Type B pancreatic cell (in vitro differentiated cells): Measurements from ENCODE around the gene IL24. TPM values are rescaled to one million over a fixed set of nuclear protein-coding genes. Genes with fewer than 3 reads are reported as not detected.
"Not testable (repeated sequence)": the region's sequence is repeated elsewhere in the genome, so short reads cannot be mapped to it uniquely, and the experiment has no call there.

ENCODE experiments used
- DNase-seq: peaks from one replicate; pipeline ENCODE4 v3.0.0; 2021; ENCODE audit warnings: mixed read lengths; ENCODE audit not compliant: unreplicated experiment; ENCODE audit errors: extremely low spot score
- H3K27ac Mint-ChIP-seq: 2 replicates; pipeline ENCODE4 v1.8.0; 2021; ENCODE audit warnings: mild to moderate bottlenecking, mixed read lengths
- H3K27me3 Mint-ChIP-seq: 2 replicates; pipeline ENCODE4 v1.8.0; 2021; ENCODE audit warnings: mixed read lengths
- H3K36me3 Mint-ChIP-seq: 2 replicates; pipeline ENCODE4 v1.8.0; 2021; ENCODE audit warnings: mixed read lengths
- H3K4me1 Mint-ChIP-seq: one replicate; pipeline ENCODE4 v1.8.0; 2021; ENCODE audit warnings: mixed read lengths; ENCODE audit not compliant: unreplicated experiment
- H3K4me3 Mint-ChIP-seq: 2 replicates; pipeline ENCODE4 v1.8.0; 2021; ENCODE audit warnings: mild to moderate bottlenecking, mixed read lengths
- H3K9me3 Mint-ChIP-seq: 2 replicates; pipeline ENCODE4 v1.8.0; 2021; ENCODE audit warnings: mixed read lengths
- long read RNA-seq: library from polyadenylated mRNA; unstranded; transcript quantifications from one replicate; pipeline ENCODE4 v2.0.0, GENCODE V29; 2020
- total RNA-seq: library from RNA; stranded (reverse); gene quantifications from 2 replicates; pipeline ENCODE4 v1.2.1, GENCODE V29; 2021; ENCODE audit warnings: low replicate concordance
- TF ChIP-seq, protein P1 (sequence below): fragments of 200-600 bp; sonication (generic); conservative IDR thresholded peaks from 2 replicates; pipeline ENCODE4 v1.5.0; 2021; ENCODE audit warnings: antibody characterized with exemption, mild to moderate bottlenecking

Gene IL24, protein sequence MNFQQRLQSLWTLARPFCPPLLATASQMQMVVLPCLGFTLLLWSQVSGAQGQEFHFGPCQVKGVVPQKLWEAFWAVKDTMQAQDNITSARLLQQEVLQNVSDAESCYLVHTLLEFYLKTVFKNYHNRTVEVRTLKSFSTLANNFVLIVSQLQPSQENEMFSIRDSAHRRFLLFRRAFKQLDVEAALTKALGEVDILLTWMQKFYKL
- total RNA-seq = not detected in 2 replicates
- long read RNA-seq = 0 reads

DNA sequence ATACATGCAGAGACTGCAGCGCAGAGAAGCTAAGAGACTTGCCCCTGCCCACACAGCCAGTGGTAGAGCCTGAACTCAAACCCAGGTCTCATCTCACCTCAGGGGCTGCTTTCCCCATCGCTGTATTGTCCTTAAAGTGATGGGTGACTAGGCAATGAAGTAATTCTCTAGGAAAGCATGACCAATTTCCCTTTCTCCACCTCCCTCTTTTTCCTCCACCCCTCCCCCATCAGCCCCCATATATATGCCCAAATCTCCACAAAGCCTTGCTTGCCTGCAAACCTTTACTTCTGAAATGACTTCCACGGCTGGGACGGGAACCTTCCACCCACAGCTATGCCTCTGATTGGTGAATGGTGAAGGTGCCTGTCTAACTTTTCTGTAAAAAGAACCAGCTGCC is at the start of gene IL24:
TSS of gene IL24 (plus strand) at position 269 of the 400 bp plus-strand sequence. CDS start 390 bp downstream, outside the sequence.
- peaks cover 24% of the 10 kb centered on the region for H3K27me3 Mint-ChIP-seq
- TF ChIP-seq, protein P1, sequence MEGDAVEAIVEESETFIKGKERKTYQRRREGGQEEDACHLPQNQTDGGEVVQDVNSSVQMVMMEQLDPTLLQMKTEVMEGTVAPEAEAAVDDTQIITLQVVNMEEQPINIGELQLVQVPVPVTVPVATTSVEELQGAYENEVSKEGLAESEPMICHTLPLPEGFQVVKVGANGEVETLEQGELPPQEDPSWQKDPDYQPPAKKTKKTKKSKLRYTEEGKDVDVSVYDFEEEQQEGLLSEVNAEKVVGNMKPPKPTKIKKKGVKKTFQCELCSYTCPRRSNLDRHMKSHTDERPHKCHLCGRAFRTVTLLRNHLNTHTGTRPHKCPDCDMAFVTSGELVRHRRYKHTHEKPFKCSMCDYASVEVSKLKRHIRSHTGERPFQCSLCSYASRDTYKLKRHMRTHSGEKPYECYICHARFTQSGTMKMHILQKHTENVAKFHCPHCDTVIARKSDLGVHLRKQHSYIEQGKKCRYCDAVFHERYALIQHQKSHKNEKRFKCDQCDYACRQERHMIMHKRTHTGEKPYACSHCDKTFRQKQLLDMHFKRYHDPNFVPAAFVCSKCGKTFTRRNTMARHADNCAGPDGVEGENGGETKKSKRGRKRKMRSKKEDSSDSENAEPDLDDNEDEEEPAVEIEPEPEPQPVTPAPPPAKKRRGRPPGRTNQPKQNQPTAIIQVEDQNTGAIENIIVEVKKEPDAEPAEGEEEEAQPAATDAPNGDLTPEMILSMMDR = no peak
- H3K9me3 Mint-ChIP-seq = no peaks in the 10 kb centered on the region
- DNase-seq = no peak
- H3K4me3 Mint-ChIP-seq = no peak within 1 kb of the TSS
- H3K4me1 Mint-ChIP-seq = peaks cover 10% of the 10 kb centered on the region
- no peak within 1 kb of the TSS for H3K27ac Mint-ChIP-seq
- H3K36me3 Mint-ChIP-seq = no peaks in the 10 kb centered on the region

DNA sequence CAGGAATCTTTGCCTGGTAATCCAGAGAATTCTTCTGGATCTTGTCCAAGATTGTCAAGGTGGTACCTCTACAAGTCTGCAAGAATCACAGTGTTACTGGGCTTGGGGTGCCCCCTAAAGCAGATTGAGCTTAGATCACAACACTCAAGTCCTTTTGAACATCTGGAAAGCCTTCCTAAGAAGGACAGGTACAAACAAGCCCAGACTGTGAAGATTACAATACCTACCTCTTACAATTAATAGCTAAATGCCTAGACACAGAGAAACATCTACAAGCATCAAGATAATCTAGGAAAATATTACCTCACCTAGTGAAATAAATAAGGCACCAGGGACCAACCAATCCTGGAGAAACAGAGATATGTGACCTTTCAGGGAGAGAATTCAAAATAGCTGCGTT is 49.3 kb upstream of the IL24 start:
- TF ChIP-seq, protein P1 = no peak
- H3K4me3 Mint-ChIP-seq = no peak overlapping the region
- peaks cover 32% of the 10 kb centered on the region for H3K27me3 Mint-ChIP-seq
- no peaks in the 10 kb centered on the region for H3K4me1 Mint-ChIP-seq
- H3K9me3 Mint-ChIP-seq = peaks cover 10% of the 10 kb centered on the region
- DNase-seq = no peak
- H3K27ac Mint-ChIP-seq = no peak overlapping the region
- H3K36me3 Mint-ChIP-seq = no peaks in the 10 kb centered on the region

DNA sequence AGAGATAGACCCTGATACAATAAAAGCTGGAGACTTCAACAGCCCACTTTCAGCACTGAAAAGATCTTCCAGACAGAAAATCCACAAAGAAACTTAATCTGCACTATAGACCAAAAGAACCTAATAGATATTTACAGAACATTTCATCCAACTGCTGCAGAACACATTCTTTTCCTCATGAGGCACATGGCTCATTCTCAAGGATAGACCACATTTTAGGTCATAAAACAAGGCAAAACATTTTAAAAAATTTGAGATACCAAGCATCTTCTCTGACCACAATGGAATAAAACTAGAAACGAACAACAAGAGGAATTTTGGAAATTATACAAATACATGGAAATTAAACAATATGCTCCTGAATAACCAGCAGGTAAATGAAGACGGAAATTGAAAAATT is 46.8 kb upstream of the IL24 start:
- TF ChIP-seq, protein P1 = no peak
- Mint-ChIP-seq H3K27me3 (peaks cover 35% of the 10 kb centered on the region), H3K9me3 (peaks cover 15% of the 10 kb centered on the region), H3K27ac (no peak overlapping the region), H3K4me3 (no peak overlapping the region), H3K36me3 (no peaks in the 10 kb centered on the region), H3K4me1 (no peaks in the 10 kb centered on the region)
- no peak for DNase-seq

DNA sequence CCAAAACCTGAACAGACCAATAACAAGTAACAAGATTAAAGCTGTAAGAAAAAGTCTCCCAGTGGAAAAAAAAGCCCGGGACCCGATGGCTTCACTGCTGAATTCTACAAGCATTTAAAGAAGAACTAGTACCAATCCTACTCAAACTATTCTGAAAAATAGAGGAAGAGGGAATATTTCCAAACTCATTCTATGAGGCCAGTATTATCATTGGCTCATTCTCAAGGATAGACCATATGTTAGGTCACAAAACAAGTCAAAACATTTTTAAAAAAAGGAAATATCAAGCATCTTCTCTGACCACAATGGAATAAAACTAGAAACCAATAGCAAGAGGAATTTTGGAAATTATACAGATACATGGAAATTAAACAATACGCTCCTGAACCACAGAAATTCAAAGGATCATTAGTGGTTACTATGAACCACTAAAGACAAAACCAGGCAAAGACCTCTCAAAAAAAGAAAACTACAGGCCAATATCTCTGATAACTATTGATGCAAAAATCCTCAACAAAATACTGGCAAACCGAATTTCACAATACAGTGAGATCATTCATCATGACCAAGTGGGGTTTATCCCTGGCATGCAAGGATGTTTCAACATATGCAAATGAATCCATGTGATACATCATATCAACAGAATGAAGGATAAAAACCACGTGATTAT is 45.8 kb upstream of the IL24 start:
- H3K36me3 Mint-ChIP-seq = no peaks in the 10 kb centered on the region
- H3K9me3 Mint-ChIP-seq = peaks cover 15% of the 10 kb centered on the region
- TF ChIP-seq, protein P1 = no peak
- DNase-seq = no peak
- no peaks in the 10 kb centered on the region for H3K4me1 Mint-ChIP-seq
- H3K4me3 Mint-ChIP-seq = no peak overlapping the region
- H3K27ac Mint-ChIP-seq = no peak overlapping the region
- H3K27me3 Mint-ChIP-seq = peaks cover 35% of the 10 kb centered on the region

DNA sequence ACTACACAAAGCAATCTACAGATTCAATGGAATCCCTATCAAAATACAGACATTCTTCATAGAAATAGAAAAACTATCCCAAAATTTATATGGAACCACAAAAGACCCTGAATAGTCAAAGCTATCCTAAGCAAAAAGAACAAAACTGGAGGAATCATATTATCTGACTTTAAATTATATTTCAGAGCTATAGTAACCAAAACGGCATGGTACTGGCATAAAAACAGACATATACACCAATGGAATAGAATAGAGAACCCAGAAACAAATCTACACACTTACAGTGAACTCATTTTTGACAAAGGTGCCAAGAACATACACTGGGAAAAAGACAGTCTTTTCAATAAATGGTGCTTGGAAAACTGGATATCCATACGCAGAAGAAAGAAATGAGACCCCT is 44.6 kb upstream of the IL24 start:
- Mint-ChIP-seq H3K9me3 (peaks cover 15% of the 10 kb centered on the region), H3K27me3 (peaks cover 38% of the 10 kb centered on the region)
- H3K4me1 Mint-ChIP-seq, DNase-seq, H3K4me3 Mint-ChIP-seq, H3K27ac Mint-ChIP-seq, H3K36me3 Mint-ChIP-seq: not testable (repeated sequence)

DNA sequence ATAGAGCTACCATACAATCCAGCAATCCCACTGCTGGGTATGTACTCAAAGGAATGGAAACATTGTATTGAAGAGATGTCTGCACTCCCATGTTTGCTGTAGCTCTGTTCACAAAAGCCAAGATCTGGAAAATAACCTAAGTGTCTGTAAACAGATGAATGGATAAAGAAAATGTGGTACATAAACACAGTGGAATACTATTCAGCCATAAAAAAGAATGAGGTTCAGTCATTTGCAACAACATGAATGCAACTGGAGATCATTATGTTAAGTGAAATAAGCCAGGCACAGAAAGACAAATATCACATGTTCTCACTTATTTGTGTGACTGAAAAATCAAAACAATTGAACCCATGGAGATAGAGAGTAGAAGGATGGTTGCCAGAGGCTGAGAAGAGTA is 43.5 kb upstream of the IL24 start:
- H3K27me3 Mint-ChIP-seq = peaks cover 40% of the 10 kb centered on the region
- not testable (repeated sequence) for H3K27ac Mint-ChIP-seq, H3K4me1 Mint-ChIP-seq, H3K4me3 Mint-ChIP-seq, H3K36me3 Mint-ChIP-seq, DNase-seq
- peaks cover 15% of the 10 kb centered on the region for H3K9me3 Mint-ChIP-seq
